ENCODE results near the gene SMTN.

DNA sequence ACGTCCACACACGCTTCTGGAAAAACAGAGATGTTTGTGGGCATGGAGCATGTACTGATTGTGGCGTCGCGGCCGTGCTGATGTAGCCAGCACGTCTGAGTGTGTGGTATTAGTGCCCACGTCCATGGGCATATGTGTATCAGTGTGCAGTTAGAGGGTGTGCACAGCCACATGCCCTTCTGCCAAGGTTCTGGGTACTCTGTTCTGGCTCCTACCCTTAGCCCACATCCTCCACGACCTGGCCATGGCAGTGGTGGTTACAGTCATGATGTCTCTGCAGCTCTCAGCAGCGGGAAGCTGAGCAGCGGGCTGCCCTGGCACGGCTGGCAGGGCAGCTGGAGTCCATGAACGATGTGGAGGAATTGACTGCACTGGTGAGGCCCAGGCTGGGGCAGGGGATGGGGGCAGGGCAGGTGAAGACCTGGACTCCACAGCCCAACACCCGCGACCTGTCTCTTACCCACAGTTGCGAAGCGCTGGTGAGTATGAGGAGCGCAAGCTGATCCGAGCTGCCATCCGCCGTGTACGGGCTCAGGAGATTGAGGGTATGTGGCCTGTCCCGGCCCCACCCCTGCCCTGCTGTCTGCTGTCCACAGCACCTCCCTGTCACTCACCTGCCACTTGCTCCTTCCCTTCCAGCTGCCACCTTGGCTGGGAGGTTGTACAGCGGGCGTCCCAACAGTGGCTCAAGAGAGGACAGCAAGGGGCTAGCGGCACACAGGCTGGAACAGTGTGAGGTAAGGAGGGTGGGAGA is 7.3 kb downstream of the SMTN start:
- TF ChIP-seq, protein P1, sequence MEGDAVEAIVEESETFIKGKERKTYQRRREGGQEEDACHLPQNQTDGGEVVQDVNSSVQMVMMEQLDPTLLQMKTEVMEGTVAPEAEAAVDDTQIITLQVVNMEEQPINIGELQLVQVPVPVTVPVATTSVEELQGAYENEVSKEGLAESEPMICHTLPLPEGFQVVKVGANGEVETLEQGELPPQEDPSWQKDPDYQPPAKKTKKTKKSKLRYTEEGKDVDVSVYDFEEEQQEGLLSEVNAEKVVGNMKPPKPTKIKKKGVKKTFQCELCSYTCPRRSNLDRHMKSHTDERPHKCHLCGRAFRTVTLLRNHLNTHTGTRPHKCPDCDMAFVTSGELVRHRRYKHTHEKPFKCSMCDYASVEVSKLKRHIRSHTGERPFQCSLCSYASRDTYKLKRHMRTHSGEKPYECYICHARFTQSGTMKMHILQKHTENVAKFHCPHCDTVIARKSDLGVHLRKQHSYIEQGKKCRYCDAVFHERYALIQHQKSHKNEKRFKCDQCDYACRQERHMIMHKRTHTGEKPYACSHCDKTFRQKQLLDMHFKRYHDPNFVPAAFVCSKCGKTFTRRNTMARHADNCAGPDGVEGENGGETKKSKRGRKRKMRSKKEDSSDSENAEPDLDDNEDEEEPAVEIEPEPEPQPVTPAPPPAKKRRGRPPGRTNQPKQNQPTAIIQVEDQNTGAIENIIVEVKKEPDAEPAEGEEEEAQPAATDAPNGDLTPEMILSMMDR (IDR thresholded peaks at IDR 0.05; ENCODE audit: low read depth, low read length, missing input control), result no peak
- no peak for TF ChIP-seq SP1 (IDR thresholded peaks at IDR 0.05)
- TF ChIP-seq RAD21 (IDR thresholded peaks at IDR 0.05), result no peak

Measured in liver (tissue), 3 donors.